ENCODE measurements around the gene RAB31.

DNA sequence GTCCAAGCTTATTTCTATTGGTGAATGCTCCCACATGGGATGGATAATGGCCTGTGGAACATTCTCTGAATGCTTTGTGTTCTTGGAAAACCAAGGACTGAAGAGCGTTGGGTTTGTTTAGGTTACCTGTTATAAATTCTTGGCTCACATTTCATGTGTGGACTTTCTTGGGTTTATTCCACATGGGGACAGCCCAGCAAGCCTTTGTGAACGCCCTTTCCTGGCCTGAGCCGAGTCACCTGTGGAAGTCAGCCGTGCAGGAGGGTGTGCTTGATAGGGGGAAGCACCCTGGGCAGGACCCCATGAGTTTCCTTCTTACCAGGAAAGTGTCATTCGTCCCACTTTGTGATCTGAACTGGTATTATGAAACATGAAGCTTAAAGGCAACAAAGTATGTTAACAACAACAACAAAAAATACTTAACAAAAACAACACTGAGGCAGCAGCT lies 4.1 kb downstream of the RAB31 start:
- TF ChIP-seq, protein P1, sequence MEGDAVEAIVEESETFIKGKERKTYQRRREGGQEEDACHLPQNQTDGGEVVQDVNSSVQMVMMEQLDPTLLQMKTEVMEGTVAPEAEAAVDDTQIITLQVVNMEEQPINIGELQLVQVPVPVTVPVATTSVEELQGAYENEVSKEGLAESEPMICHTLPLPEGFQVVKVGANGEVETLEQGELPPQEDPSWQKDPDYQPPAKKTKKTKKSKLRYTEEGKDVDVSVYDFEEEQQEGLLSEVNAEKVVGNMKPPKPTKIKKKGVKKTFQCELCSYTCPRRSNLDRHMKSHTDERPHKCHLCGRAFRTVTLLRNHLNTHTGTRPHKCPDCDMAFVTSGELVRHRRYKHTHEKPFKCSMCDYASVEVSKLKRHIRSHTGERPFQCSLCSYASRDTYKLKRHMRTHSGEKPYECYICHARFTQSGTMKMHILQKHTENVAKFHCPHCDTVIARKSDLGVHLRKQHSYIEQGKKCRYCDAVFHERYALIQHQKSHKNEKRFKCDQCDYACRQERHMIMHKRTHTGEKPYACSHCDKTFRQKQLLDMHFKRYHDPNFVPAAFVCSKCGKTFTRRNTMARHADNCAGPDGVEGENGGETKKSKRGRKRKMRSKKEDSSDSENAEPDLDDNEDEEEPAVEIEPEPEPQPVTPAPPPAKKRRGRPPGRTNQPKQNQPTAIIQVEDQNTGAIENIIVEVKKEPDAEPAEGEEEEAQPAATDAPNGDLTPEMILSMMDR (conservative IDR thresholded peaks at IDR 0.05; ENCODE audit: low read depth, low read length) = no peak
- TF ChIP-seq EZH2 (IDR thresholded peaks at IDR 0.05; ENCODE audit: borderline replicate concordance, low read depth, low read length, poor library complexity, severe bottlenecking) = no peak
